Activated T-helper 1 cell treated with anti-CD3 and anti-CD28 coated beads, Interleukin-12 subunit alpha, Interleukin-12 subunit beta, Interleukin-2, Interleukin-4 antibody, amounts not matched to agents 30 ng/mL and 10 ng/mL and 1 ng/mL, durations not matched to agents 14 hours and 24 hours and 36 hours (primary cell): ENCODE results near the gene DIAPH2. TPM values are rescaled to one million over a fixed set of nuclear protein-coding genes. Genes with fewer than 3 reads are reported as not detected.
"Not testable (repeated sequence)": the region's sequence is repeated elsewhere in the genome, so short reads cannot be mapped to it uniquely, and the experiment has no call there.

Source experiments
- DNase-seq: peaks from one replicate; pipeline ENCODE4 v3.0.0; 2021; ENCODE audit warnings: low spot score
- H3K27ac Mint-ChIP-seq: one replicate; pipeline ENCODE4 v1.8.0; 2021; ENCODE audit warnings: mild to moderate bottlenecking, mixed read lengths
- H3K27me3 Mint-ChIP-seq: one replicate; pipeline ENCODE4 v1.8.0; 2022; ENCODE audit warnings: mild to moderate bottlenecking, moderate library complexity, mixed read lengths; ENCODE audit not compliant: insufficient read depth
- H3K36me3 Mint-ChIP-seq: one replicate; pipeline ENCODE4 v1.8.0; 2021; ENCODE audit warnings: low read depth, mixed read lengths
- H3K4me1 Mint-ChIP-seq: one replicate; pipeline ENCODE4 v1.8.0; 2021; ENCODE audit warnings: low read depth, mixed read lengths
- H3K4me3 Mint-ChIP-seq: one replicate; pipeline ENCODE4 v1.8.0; 2021; ENCODE audit warnings: mild to moderate bottlenecking, moderate library complexity, mixed read lengths
- H3K9me3 Mint-ChIP-seq: one replicate; pipeline ENCODE4 v1.8.0; 2021; ENCODE audit warnings: mixed read lengths
- intact Hi-C: fragments of 100-400 bp; cut with micrococcal nuclease; formaldehyde crosslinking; loops from one replicate; pipeline ENCODE4 v1.15.1; 2024
- total RNA-seq: library from RNA; stranded (reverse); gene quantifications from 2 replicates; pipeline ENCODE4 v1.2.3, GENCODE V29; 2022

The DIAPH2 gene
- total RNA-seq, 1 donor from 2014 or later, result 10.8 TPM

GRCh38 chrX:97387004-97387403 is 702.4 kb downstream of the DIAPH2 start:
- no peak overlapping the region for H3K4me3 Mint-ChIP-seq
- intact Hi-C loops, result no loop called here
- no peak overlapping the region for H3K27ac Mint-ChIP-seq
- H3K9me3 Mint-ChIP-seq, result no peaks in the 10 kb centered on the region
- peaks cover 6% of the 10 kb centered on the region for H3K4me1 Mint-ChIP-seq
- no peak for DNase-seq
- H3K36me3 Mint-ChIP-seq, result no peaks in the 10 kb centered on the region
- H3K27me3 Mint-ChIP-seq, result no peaks in the 10 kb centered on the region

DNA sequence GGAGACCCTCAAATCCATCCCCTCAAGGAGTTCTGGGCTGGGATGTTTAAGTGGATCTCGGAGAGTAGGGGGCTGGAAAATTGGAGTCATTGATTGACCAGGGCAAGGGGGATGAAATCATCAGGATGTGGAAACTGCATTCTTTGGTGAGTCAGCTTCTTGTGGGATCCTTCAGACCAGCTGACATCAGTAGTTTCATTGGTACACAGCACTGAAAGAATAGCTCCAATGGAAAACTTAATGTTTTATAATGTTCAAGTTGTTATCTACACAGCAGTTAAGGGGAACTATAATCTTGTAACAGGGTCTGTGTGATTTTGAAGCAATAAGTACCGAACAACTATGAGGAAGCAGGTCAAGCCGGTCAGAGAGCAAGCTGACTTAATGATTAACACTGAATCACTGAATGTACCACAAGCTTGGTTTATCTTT is 705.1 kb downstream of the DIAPH2 start:
- Mint-ChIP-seq H3K4me3 (no peak overlapping the region), H3K27ac (peak overlapping the region; percentile 6), H3K36me3 (no peaks in the 10 kb centered on the region), H3K4me1 (peaks cover 6% of the 10 kb centered on the region), H3K9me3 (no peaks in the 10 kb centered on the region), H3K27me3 (no peaks in the 10 kb centered on the region)
- intact Hi-C loops, result no loop called here
- no peak for DNase-seq

DNA sequence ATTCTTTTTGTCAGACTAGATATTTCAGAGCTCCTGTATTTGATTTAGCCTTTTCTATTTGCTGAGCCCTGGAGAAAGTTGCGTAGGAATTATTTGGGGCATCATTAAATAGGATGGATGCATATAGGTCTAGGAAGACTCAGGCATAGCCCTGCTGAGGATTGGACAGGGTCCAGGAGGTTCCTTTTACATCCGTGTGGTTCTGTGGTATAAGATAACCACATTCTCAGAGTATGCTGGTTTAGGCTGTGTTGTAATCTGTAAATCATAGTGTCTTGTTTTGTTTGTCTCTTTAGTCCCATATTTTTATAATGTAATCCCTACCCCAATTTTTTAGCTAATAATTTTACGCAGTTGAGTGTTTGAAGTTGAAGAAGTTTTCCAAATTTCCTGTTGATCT is 712.7 kb downstream of the DIAPH2 start:
- Mint-ChIP-seq H3K27me3 (no peaks in the 10 kb centered on the region), H3K4me1 (peaks cover 45% of the 10 kb centered on the region), H3K27ac (peak overlapping the region; percentile 94), H3K9me3 (no peaks in the 10 kb centered on the region), H3K4me3 (no peak overlapping the region), H3K36me3 (peaks cover 3% of the 10 kb centered on the region)
- intact Hi-C loops, result loop anchor here (5.0 kb wide), 3 partner anchors 40 to 710 kb away; no protein-coding TSS in a partner anchor
- no peak for DNase-seq

GRCh38 chrX:97398030-97398551 is 713.4 kb downstream of the DIAPH2 start:
- peak overlapping the region; percentile 62 for H3K4me3 Mint-ChIP-seq
- peaks cover 50% of the 10 kb centered on the region for H3K4me1 Mint-ChIP-seq
- H3K27me3 Mint-ChIP-seq, result no peaks in the 10 kb centered on the region
- intact Hi-C loops, result loop anchor here (1.0 to 5.0 kb wide), 4 partner anchors 39 to 711 kb away; no protein-coding TSS in a partner anchor
- H3K36me3 Mint-ChIP-seq, result peaks cover 3% of the 10 kb centered on the region
- no peaks in the 10 kb centered on the region for H3K9me3 Mint-ChIP-seq
- peak overlapping the region; percentile 94 for H3K27ac Mint-ChIP-seq
- DNase-seq, result no peak

DNA sequence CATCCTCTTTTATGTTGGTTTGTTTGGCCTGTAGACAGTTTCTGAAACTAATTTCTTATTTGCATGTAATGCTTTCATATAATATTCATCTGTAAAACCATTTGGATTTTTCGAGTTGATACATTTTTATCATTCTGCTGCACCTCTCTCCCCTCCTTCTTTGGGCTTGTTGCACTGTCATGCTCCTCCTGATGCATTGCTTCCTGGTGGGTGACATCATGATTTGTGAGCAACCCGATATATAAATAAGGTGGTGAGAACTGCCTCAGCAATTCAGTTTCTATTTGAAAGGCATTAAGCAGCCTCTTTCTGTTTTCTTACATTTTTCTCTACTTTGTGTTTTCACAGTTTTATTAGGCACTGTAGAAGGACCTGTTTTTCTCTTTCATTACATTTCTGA is 714.8 kb downstream of the DIAPH2 start:
- peaks cover 3% of the 10 kb centered on the region for H3K36me3 Mint-ChIP-seq
- no peaks in the 10 kb centered on the region for H3K9me3 Mint-ChIP-seq
- peak overlapping the region; percentile 86 for H3K27ac Mint-ChIP-seq
- H3K4me1 Mint-ChIP-seq, result peaks cover 50% of the 10 kb centered on the region
- no peaks in the 10 kb centered on the region for H3K27me3 Mint-ChIP-seq
- DNase-seq, result no peak
- intact Hi-C loops, result loop anchor here (1.0 to 5.0 kb wide), 4 partner anchors 38 to 712 kb away; no protein-coding TSS in a partner anchor
- H3K4me3 Mint-ChIP-seq, result peak overlapping the region; percentile 33

DNA sequence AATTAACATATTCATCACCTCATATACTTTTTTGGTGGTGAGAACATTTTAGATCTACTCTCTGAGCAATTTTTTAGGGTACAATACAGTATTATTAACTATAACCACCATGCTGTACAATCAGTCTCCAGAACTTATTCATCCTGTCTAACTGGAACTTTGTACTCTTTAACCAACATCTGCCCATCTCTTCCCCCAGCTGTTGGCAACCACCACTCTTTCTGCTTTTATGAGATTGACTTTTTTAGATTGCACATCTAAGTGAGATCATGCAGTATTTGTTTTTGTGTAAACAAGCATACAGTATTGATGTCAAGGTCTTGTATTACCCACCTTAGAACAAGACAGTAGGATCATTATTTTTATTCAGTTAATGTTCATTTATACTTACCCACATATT is 715.9 kb downstream of the DIAPH2 start:
- intact Hi-C loops, result loop anchor here (5.0 to 10.0 kb wide), 2 partner anchors 346 to 373 kb away; no protein-coding TSS in a partner anchor
- Mint-ChIP-seq H3K4me1 (peaks cover 50% of the 10 kb centered on the region), H3K36me3 (peaks cover 3% of the 10 kb centered on the region), H3K27ac (peak overlapping the region; percentile 63), H3K4me3 (no peak overlapping the region), H3K9me3 (no peaks in the 10 kb centered on the region), H3K27me3 (no peaks in the 10 kb centered on the region)
- no peak for DNase-seq

- peak overlapping the region; percentile 75 for H3K27ac Mint-ChIP-seq
Observed at GRCh38 chrX:97401154-97401553, 716.5 kb downstream of the DIAPH2 start.

DNA sequence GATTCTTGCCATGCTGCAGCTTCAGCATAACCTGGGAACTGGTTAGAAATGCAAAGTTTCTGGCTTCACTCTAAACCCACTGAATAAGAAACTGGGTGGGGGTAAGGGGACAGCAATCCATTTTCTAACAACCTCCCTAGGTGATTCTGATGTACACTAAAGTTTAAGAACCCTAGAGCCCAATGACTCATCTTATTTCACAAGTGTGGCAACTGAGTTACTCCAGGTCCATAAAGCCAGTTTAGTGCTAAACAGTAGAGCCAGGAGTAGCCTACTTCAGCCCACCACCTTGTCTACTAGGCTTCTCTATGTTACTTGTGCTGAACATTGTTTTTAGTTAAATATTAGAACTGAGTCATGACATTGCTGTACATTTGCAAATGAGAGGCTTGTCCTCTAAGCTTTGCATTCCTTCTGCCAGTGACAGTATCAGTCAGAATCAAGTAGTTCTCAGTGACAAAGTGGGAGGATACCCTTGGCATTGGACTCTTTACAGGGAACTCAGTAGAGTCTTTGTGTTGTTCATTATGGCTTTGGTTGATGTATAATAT is 717.0 kb downstream of the DIAPH2 start:
- peaks cover 3% of the 10 kb centered on the region for H3K36me3 Mint-ChIP-seq
- no peaks in the 10 kb centered on the region for H3K27me3 Mint-ChIP-seq
- no peak overlapping the region for H3K27ac Mint-ChIP-seq
- no peak overlapping the region for H3K4me3 Mint-ChIP-seq
- intact Hi-C loops, result loop anchor here (5.0 to 10.0 kb wide), 2 partner anchors 347 to 374 kb away; no protein-coding TSS in a partner anchor
- no peaks in the 10 kb centered on the region for H3K9me3 Mint-ChIP-seq
- no peak for DNase-seq
- peaks cover 50% of the 10 kb centered on the region for H3K4me1 Mint-ChIP-seq

More at GRCh38 chrX:97401154-97401553, 716.5 kb downstream of the DIAPH2 start:
- Mint-ChIP-seq H3K36me3 (peaks cover 3% of the 10 kb centered on the region), H3K27me3 (no peaks in the 10 kb centered on the region), H3K4me3 (peak overlapping the region; percentile 45), H3K4me1 (peaks cover 50% of the 10 kb centered on the region), H3K9me3 (no peaks in the 10 kb centered on the region)
- no peak for DNase-seq
- intact Hi-C loops, result loop anchor here (5.0 to 10.0 kb wide), 2 partner anchors 346 to 374 kb away; no protein-coding TSS in a partner anchor

DNA sequence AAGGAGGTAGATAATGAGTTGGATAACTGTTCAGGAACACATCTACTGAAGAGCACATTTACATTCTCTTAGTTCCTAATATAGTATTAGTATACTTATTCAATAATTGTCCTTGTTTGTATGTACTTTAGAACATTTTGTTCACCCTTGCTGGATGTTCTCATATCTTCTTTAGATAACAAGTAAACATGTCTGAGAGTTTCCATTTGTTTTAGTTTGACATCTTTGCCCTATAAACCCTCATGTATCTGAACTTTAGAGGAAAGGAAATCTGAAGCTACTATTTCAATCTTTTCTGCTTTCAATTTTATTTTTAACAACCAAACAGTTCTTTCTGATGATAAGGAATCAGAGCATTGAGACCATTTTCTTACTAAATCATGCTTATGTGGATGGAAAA is 717.7 kb downstream of the DIAPH2 start:
- Mint-ChIP-seq H3K27ac (peak overlapping the region; percentile 29), H3K4me3 (no peak overlapping the region), H3K4me1 (peaks cover 48% of the 10 kb centered on the region), H3K36me3 (peaks cover 3% of the 10 kb centered on the region), H3K27me3 (no peaks in the 10 kb centered on the region), H3K9me3 (no peaks in the 10 kb centered on the region)
- DNase-seq, result no peak
- intact Hi-C loops, result loop anchor here (5.0 to 10.0 kb wide), 2 partner anchors 348 to 375 kb away; no protein-coding TSS in a partner anchor

- Mint-ChIP-seq H3K27me3 (no peaks in the 10 kb centered on the region), H3K4me3 (no peak overlapping the region), H3K4me1 (peaks cover 42% of the 10 kb centered on the region), H3K36me3 (peaks cover 3% of the 10 kb centered on the region), H3K9me3 (no peaks in the 10 kb centered on the region), H3K27ac (no peak overlapping the region)
- intact Hi-C loops, result loop anchor here (1.0 to 10.0 kb wide), 3 partner anchors 45 to 376 kb away; no protein-coding TSS in a partner anchor
- DNase-seq, result no peak
Observed at GRCh38 chrX:97402903-97403302, 718.3 kb downstream of the DIAPH2 start.

DNA sequence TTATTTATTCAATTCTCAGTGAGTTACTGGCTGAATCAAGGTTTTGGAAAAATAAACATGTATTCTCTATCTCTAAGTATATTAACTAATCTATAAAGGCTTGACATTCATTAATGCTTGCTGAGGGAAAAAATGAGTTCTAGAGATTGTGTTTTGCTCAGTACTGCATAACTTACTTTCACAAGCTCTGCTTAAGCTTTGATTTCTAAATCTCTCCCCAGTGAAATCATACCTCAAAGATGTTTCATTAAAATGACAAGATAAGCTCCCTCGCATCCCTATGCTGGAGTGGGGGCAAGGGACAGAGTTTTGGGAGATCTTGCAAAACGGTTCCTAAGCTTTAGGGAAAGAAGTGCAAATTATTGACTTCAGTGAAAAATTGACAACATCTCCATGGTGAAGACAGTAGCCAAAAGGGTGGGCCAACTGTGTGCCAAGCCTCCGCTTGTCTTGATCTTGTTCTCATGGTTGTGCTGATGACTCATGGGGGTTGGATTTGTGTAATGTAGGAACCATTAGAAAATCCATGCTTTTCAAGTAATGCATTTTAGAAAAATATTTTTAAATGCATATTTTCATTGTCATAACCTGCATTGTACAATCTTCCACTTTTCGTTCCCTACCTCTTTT is 720.5 kb downstream of the DIAPH2 start:
- peaks cover 3% of the 10 kb centered on the region for H3K36me3 Mint-ChIP-seq
- no peak overlapping the region for H3K4me3 Mint-ChIP-seq
- H3K4me1 Mint-ChIP-seq, result peaks cover 25% of the 10 kb centered on the region
- H3K9me3 Mint-ChIP-seq, result peaks cover 7% of the 10 kb centered on the region
- no peak overlapping the region for H3K27ac Mint-ChIP-seq
- intact Hi-C loops, result loop anchor here (10.0 kb wide), 1 partner anchor 350 kb away; no protein-coding TSS in a partner anchor
- no peaks in the 10 kb centered on the region for H3K27me3 Mint-ChIP-seq
- no peak for DNase-seq

DNA sequence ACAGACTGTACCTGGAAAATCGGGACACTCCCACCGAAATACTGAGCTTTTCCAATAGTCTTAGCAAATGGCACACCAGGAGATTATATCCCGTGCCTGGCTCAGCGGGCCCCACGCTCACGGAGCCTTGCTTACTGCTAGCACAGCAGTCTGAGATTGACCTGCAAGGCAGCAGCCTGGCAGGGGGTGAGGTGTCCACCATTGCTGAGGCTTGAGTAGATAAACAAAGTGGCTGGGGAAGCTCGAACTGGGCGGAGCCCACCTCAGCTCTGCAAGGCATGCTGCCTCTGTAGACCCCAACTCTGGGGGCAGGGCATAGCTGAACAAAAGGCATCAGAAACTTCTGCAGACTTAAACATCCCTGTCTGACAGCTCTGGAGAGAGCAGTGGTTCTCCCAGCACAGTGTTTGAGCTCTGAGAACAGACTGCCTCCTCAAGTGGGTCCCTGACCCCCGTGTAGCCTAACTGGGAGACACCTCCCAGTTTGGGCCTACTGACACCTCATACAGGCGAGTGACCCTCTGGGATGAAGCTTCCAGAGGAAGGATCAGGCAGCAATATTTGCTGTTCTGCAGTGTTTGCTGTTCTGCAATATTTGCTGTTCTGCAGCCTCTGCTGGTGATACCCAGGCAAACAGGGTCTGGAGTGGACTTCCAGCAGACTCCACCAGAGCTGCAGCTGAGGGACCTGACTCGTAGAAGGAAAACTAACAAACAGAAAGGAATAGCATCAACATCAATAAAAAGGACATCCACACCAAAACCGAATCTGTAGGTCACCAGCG is 725.2 kb downstream of the DIAPH2 start:
- not testable (repeated sequence) for H3K9me3 Mint-ChIP-seq, H3K27me3 Mint-ChIP-seq, H3K4me1 Mint-ChIP-seq, H3K4me3 Mint-ChIP-seq, H3K36me3 Mint-ChIP-seq, DNase-seq, H3K27ac Mint-ChIP-seq
- intact Hi-C loops, result loop anchor here (10.0 kb wide), 1 partner anchor 355 kb away; no protein-coding TSS in a partner anchor
